Measurements from ENCODE around the gene GET3. TPM values are rescaled to one million over a fixed set of nuclear protein-coding genes. Genes with fewer than 3 reads are reported as not detected.

Gene GET3
- total RNA-seq, 4 donors from 2014 or later: 70.7 to 88.8 (median 83.3) TPM

DNA sequence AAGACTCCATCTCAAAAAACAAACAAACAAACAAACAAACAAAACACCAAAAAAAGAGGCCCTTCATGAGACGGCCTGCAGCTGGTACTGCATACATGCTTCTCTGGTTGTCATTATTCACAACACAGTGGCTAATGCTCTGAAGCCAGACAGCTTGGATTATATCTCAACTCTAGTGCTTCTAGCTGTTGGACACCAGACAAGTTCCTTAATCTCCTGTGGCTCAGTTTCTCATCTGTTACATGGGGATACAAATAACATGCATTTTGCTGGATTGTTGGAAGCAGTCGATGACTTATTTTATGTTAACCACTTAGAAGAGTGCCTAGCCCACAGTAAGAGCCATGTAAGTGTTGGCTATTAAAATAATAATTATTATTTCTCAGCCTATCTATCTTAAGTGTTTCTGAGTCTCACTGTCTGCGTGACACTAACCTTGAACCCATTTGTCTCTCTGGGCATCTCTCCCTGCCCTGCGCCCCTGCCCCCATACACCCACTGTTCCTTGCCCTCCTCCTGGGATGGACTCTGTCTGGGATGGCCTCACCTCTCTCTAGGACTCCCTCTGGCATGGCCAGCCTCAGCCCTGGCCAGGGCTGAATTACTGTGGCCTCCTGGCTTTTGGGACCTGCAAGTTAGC, 50.9 kb downstream of the GET3 start:
- Histone ChIP-seq H3K4me1 (peaks cover 59 to 62% of the 10 kb centered on the region in 2 donors), H3K9me3 (no peaks in the 10 kb centered on the region), H3K36me3 (peaks cover 0 to 16% of the 10 kb centered on the region in 2 donors), H3K27ac (peak overlapping the region; percentile 96 to 99 (median 96)), H3K4me3 (replicated peaks in 1 of 3) (peak overlapping the region in 1 of 3 donors; percentile 90), H3K27me3 (no peaks in the 10 kb centered on the region)
- intact Hi-C loops (cut with DNase I): no loop called here
- no peak for DNase-seq
- 50 to 52% methylated on average over 4 of the region's 4 CpGs for WGBS, 2 donors
- TF ChIP-seq, protein P1, sequence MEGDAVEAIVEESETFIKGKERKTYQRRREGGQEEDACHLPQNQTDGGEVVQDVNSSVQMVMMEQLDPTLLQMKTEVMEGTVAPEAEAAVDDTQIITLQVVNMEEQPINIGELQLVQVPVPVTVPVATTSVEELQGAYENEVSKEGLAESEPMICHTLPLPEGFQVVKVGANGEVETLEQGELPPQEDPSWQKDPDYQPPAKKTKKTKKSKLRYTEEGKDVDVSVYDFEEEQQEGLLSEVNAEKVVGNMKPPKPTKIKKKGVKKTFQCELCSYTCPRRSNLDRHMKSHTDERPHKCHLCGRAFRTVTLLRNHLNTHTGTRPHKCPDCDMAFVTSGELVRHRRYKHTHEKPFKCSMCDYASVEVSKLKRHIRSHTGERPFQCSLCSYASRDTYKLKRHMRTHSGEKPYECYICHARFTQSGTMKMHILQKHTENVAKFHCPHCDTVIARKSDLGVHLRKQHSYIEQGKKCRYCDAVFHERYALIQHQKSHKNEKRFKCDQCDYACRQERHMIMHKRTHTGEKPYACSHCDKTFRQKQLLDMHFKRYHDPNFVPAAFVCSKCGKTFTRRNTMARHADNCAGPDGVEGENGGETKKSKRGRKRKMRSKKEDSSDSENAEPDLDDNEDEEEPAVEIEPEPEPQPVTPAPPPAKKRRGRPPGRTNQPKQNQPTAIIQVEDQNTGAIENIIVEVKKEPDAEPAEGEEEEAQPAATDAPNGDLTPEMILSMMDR (IDR thresholded peaks at IDR 0.05): no peak
- no peak for TF ChIP-seq POLR2A (IDR thresholded peaks at IDR 0.05)

DNA sequence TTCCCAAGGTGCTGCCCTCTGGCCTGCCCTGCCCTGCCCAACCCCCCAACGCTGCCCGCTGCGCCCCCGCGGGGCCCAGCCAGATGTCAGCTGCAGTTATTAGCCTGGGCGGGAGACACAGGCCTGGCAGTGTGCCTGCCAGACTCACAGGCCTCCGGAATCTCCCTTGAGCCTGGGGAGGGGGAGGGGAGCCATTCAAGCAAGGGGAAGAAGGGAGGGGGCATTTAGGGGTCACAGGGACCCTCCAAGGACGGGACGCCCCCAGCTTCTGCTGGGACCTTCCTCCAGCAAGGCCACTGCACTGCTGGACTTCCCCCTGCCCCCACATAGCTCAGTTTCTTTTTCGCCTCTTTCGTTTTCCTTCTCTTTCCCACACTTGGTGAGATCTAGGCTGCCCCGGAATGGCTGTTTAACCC, 51.4 kb downstream of the GET3 start:
- peaks cover 53 to 57% of the 10 kb centered on the region in 2 donors for H3K4me1 ChIP-seq
- TF ChIP-seq, protein P1 (IDR thresholded peaks at IDR 0.05): no peak
- peak in 1 of 2 donors; percentile 33 for TF ChIP-seq POLR2A (IDR thresholded peaks at IDR 0.05)
- no peaks in the 10 kb centered on the region for H3K9me3 ChIP-seq
- peak overlapping the region in 1 of 3 donors; percentile 90 for H3K4me3 ChIP-seq (replicated peaks in 1 of 3)
- intact Hi-C loops (cut with DNase I): no loop called here
- H3K36me3 ChIP-seq: peaks cover 0 to 16% of the 10 kb centered on the region in 2 donors
- WGBS, 2 donors: 2 to 3% methylated on average over 9 to 12 of the region's 12 CpGs
- H3K27ac ChIP-seq: peak overlapping the region; percentile 96 to 99 (median 96)
- H3K27me3 ChIP-seq: no peaks in the 10 kb centered on the region
- DNase-seq: peak; percentile 91 to 93

DNA sequence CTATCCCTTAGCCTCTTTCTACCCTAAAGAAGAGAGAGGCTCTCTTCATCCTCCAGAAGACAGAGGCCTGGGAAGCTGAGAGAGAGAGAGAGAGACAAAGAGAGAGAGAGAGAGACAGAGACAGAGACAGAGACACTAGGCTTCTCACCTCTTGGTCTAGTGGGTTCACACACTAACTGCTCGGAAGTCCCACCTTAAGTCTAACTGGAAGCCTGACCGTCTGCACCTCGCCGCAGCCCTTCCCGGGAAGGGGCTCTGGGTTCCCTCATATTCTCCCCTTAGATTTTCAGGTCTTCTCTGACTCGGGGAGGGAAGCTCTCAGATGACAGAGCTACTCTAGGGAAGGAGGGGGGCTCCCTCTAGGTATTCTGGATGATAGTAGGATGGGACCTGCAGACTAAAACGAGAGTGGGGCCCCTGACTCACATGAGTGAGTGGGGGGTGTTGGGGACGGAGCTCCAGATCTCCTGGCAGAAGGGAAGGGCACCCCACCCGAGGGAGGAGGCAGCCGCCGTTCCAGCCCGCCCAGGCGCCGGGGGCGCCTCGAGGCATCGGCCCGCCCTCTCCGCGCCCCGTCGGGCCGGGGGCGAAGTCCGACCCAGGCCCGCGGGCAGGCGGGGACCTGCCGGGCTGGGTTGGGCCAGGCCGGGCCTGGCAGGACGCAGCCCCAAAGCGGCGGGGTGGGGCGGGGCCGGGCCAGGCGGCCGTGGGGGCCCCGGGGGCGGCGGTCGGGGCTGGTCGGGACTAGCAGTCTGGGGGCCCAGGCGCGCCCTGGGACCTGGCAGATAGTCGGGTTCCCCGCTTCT, 52.0 kb downstream of the GET3 start:
- peaks cover 47 to 55% of the 10 kb centered on the region in 2 donors for H3K4me1 ChIP-seq
- DNase-seq: no peak
- intact Hi-C loops (cut with DNase I): no loop called here
- TF ChIP-seq POLR2A (IDR thresholded peaks at IDR 0.05): peak in 1 of 2 donors; percentile 37
- TF ChIP-seq, protein P1 (IDR thresholded peaks at IDR 0.05): no peak
- H3K4me3 ChIP-seq (replicated peaks in 1 of 3): peak overlapping the region in 2 of 3 donors; percentile 20 to 90
- peaks cover 0 to 16% of the 10 kb centered on the region in 2 donors for H3K36me3 ChIP-seq
- H3K9me3 ChIP-seq: no peaks in the 10 kb centered on the region
- no peaks in the 10 kb centered on the region for H3K27me3 ChIP-seq
- H3K27ac ChIP-seq: peak overlapping the region; percentile 96 to 99 (median 96)
- 7 to 8% methylated on average over 6 to 7 of the region's 46 CpGs for WGBS, 2 donors

DNA sequence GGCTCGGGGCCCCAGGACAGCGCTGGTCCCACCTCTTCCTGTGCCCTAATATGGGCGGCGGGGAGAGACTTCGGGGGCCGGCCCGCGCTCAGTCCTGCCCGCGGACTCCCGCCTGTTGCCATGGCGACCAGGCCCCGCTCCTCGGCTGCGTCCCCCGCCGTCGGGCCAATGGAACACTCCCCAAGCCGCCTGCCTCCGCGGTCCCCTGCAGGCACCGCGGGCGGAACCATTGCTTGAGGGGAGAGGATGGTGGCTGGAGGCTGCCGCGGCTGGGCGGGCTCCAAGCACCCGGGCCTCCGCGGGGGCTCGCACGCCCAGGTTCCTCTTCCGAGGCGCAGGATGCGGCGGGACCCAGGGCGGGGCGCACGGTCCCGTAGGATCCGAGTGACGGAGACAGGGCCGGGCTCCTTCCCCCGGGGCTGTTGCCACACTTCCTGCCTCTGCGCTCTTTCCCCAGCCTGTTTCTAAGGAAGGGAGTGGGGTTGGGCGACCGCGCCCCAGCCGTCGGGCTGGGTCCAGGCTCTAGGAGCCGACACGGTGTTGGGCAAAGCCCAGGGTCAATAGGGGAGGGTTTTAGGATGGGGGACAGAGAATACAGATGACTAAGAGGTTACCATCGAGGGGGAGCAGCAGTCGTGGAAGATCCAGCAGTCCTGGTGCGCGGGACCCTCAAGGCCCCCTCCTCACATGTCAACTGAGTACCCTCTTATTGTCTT, 52.8 kb downstream of the GET3 start:
- 0 to 3% methylated on average over 10 to 26 of the region's 56 CpGs for WGBS, 2 donors

More for the DNA sequence above, 52.8 kb downstream of the GET3 start:
- intact Hi-C loops (cut with DNase I): no loop called here
- Histone ChIP-seq H3K4me3 (replicated peaks in 1 of 3) (peak overlapping the region in 2 of 3 donors; percentile 16 to 90), H3K9me3 (no peaks in the 10 kb centered on the region), H3K36me3 (peaks cover 0 to 16% of the 10 kb centered on the region in 2 donors), H3K4me1 (peaks cover 47 to 54% of the 10 kb centered on the region in 2 donors), H3K27me3 (no peaks in the 10 kb centered on the region), H3K27ac (peak overlapping the region; percentile 96 to 99 (median 96))
- DNase-seq: peak; percentile 98 to 99
- TF ChIP-seq POLR2A (IDR thresholded peaks at IDR 0.05): peak; percentile 79 to 86
- TF ChIP-seq, protein P1 (IDR thresholded peaks at IDR 0.05): peak in 1 of 6 experiments; percentile 4

All from thyroid gland (tissue), 4 donors.